ENCODE data around the gene TBC1D7. TPM values are rescaled to one million over a fixed set of nuclear protein-coding genes. Genes with fewer than 3 reads are reported as not detected.

Gene TBC1D7
- total and polyA plus RNA-seq, 12 donors, result 17.3 to 42.6 (median 28.1) TPM

DNA sequence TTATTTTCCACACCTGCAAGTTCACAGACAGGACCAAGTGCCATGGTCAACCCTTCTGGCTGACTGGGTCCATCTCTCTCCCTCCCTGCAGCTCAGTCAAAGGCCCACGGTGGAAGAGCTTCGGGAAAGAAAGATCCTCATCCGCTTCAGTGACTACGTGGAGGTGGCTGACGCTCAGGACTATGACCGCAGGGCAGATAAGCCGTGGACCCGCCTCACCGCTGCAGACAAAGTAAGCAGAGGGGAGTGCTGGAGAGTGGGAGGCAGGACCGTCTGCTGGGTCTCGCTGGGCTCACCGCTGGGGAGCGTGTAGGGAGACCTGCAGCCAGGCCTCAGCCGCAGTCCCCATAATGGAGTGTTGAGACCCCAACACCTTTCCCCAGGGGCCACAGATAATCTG lies 45.0 kb downstream of the TBC1D7 start:
- peaks cover 0 to 10% (median 0%) of the 10 kb centered on the region in 9 donors for H3K4me1 ChIP-seq
- H3K4me3 ChIP-seq, result no peak overlapping the region
- TF ChIP-seq, protein P1, sequence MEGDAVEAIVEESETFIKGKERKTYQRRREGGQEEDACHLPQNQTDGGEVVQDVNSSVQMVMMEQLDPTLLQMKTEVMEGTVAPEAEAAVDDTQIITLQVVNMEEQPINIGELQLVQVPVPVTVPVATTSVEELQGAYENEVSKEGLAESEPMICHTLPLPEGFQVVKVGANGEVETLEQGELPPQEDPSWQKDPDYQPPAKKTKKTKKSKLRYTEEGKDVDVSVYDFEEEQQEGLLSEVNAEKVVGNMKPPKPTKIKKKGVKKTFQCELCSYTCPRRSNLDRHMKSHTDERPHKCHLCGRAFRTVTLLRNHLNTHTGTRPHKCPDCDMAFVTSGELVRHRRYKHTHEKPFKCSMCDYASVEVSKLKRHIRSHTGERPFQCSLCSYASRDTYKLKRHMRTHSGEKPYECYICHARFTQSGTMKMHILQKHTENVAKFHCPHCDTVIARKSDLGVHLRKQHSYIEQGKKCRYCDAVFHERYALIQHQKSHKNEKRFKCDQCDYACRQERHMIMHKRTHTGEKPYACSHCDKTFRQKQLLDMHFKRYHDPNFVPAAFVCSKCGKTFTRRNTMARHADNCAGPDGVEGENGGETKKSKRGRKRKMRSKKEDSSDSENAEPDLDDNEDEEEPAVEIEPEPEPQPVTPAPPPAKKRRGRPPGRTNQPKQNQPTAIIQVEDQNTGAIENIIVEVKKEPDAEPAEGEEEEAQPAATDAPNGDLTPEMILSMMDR (IDR thresholded peaks at IDR 0.05), result no peak
- WGBS, 2 donors, result 88 to 92% methylated on average over 14 of the region's 14 CpGs
- H3K9me3 ChIP-seq, result peaks cover 0 to 19% (median 8%) of the 10 kb centered on the region in 11 donors
- ATAC-seq (no peak), DNase-seq (no peak)
- no peaks in the 10 kb centered on the region for H3K27me3 ChIP-seq
- no peak overlapping the region for H3K27ac ChIP-seq
- H3K36me3 ChIP-seq, result peaks cover 0 to 88% (median 15%) of the 10 kb centered on the region in 9 donors
- intact Hi-C loops (cut with DNase I), result loop anchor here in 1 of 10 donors (10.0 kb wide), 1 partner anchor 89 kb away; no protein-coding TSS in a partner anchor

DNA sequence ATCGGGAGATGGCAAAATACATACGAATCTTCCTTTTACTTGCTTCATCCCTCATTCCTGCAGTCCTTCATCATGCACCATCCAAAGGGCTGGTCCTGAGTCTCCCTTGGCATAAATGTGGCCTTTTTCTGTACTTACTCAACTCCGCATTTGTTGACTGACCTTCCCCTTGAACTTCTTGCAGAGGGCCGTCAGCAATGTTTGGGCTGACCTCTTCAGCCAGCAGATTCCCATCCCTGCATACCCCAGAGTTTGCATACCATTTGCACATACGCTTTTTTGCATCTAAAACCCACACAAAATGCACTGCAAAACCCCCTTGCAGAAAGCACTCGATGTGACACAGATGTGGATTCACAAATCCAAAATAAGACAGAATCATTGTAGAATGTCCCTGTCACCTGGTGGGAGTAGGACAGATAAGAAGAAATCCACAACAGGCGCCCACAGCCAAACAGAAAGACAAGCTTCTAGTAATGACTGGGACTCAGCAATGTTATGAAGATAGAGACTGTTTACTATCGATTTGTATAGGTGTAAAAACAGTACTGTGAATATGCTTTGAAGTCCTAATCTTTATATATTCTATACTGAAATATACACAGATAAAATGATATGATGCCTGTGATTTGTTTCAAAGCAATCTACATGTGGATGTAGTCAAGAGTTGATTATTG lies 45.8 kb downstream of the TBC1D7 start:
- no peak overlapping the region for H3K27ac ChIP-seq
- WGBS, 2 donors, result 67 to 72% methylated on average over 8 of the region's 8 CpGs
- H3K36me3 ChIP-seq, result peaks cover 0 to 91% (median 17%) of the 10 kb centered on the region in 9 donors
- H3K27me3 ChIP-seq, result no peaks in the 10 kb centered on the region
- H3K4me3 ChIP-seq, result no peak overlapping the region
- peaks cover 0 to 16% (median 8%) of the 10 kb centered on the region in 11 donors for H3K9me3 ChIP-seq
- H3K4me1 ChIP-seq, result peaks cover 0 to 10% (median 0%) of the 10 kb centered on the region in 9 donors
- TF ChIP-seq, protein P1 (IDR thresholded peaks at IDR 0.05), result no peak
- DNase-seq, result no peak
- ATAC-seq, result no peak
- intact Hi-C loops (cut with DNase I), result loop anchor here in 1 of 10 donors (10.0 kb wide), 1 partner anchor 88 kb away; no protein-coding TSS in a partner anchor

DNA sequence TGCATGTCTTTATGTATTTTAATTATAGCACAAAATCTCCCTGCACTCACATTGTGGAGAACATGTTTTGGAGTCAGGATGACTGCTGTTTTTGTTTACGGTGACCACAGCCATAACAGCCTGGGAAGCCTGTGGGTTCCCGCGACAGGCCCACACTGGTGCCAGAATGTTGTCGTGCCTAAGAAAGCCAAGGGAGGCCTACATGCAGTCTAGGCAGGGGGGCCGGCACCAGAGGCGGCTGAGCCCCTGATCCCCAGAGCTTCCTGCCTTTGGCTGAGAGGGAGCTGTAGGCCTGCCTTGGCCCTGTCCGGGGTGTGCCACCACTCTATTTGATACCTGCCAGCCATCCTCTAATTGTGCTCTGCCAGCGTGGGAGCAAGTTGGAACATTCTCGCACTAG lies 46.7 kb downstream of the TBC1D7 start:
- no peak overlapping the region for H3K4me3 ChIP-seq
- H3K36me3 ChIP-seq, result peaks cover 0 to 88% (median 15%) of the 10 kb centered on the region in 9 donors
- WGBS, 2 donors, result 69 to 72% methylated on average over 9 of the region's 9 CpGs
- no peak overlapping the region for H3K27ac ChIP-seq
- TF ChIP-seq, protein P1 (IDR thresholded peaks at IDR 0.05), result no peak
- no peaks in the 10 kb centered on the region for H3K27me3 ChIP-seq
- peaks cover 0 to 8% (median under 1%) of the 10 kb centered on the region in 11 donors for H3K9me3 ChIP-seq
- H3K4me1 ChIP-seq, result peaks cover 0 to 10% (median 0%) of the 10 kb centered on the region in 9 donors
- intact Hi-C loops (cut with DNase I), result loop anchor here in 1 of 10 donors (10.0 kb wide), 1 partner anchor 87 kb away; no protein-coding TSS in a partner anchor
- ATAC-seq (peak in 2 of 8 donors; percentile 32 to 76), DNase-seq (no peak)

DNA sequence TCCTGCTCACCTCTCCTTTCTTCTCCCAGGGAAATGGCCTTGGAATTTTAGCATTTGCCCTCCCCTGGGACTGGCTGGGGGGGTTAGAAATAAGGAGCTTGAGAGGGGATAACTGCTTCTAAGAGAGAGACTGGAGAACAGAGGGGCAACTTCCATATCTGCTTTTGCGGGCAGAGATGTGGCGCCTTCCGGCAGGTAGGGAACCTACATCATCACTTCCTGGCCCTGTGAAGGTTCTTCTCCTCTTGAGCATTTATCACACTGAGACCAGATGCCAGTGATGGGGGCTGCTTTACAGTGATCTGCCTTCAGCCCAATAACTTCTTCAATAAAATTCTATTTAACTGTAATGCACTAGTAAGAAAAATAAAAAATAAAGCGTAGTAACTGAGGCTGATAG lies 48.1 kb downstream of the TBC1D7 start:
- WGBS, 2 donors, result 74 to 78% methylated on average over 4 of the region's 4 CpGs

More for the DNA sequence above, 48.1 kb downstream of the TBC1D7 start:
- ATAC-seq (no peak), DNase-seq (no peak)
- Histone ChIP-seq H3K27ac (no peak overlapping the region), H3K9me3 (no peaks in the 10 kb centered on the region), H3K4me1 (peaks cover 0 to 6% (median 0%) of the 10 kb centered on the region in 9 donors), H3K27me3 (no peaks in the 10 kb centered on the region), H3K4me3 (no peak overlapping the region), H3K36me3 (peaks cover 0 to 74% (median 11%) of the 10 kb centered on the region in 9 donors)
- intact Hi-C loops (cut with DNase I), result loop anchor here in 1 of 10 donors (10.0 kb wide), 1 partner anchor 85 kb away; no protein-coding TSS in a partner anchor
- TF ChIP-seq, protein P1 (IDR thresholded peaks at IDR 0.05), result no peak
